ENCODE data around the gene GPATCH2. TPM values are rescaled to one million over a fixed set of nuclear protein-coding genes. Genes with fewer than 3 reads are reported as not detected.

The GPATCH2 gene
- polyA plus RNA-seq (12.3 and 17.1 TPM in 2 replicates), polyA minus RNA-seq (44.3 and 54.8 TPM in 2 replicates)

- no peaks in the 10 kb centered on the region for H3F3A ChIP-seq (ENCODE audit: insufficient read depth, low read length, poor library complexity, severe bottlenecking)
- no peaks in the 10 kb centered on the region for H3K27me3 ChIP-seq (ENCODE audit: insufficient read depth, low read depth, low read length)
- peak within 1 kb of the TSS; percentile 78 for H3K9ac ChIP-seq (ENCODE audit: low read length)
- peak within 1 kb of the TSS; percentile 91 for H2AFZ ChIP-seq (ENCODE audit: low read depth, low read length)
- TF ChIP-seq RAD21 (conservative IDR thresholded peaks at IDR 0.05) (peak; percentile 53), EZH2 (IDR thresholded peaks at IDR 0.05; ENCODE audit: borderline replicate concordance, insufficient read depth, low read length, poor library complexity, severe bottlenecking) (no peak), MXI1 (conservative IDR thresholded peaks at IDR 0.05; ENCODE audit: poor library complexity, severe bottlenecking) (peak; percentile 90), POLR2AphosphoS5 (IDR thresholded peaks at IDR 0.05) (peak; percentile 75), TAF1 (IDR thresholded peaks at IDR 0.05; ENCODE audit: low read depth) (peak; percentile 60), SMC3 (conservative IDR thresholded peaks at IDR 0.05; ENCODE audit: poor library complexity) (peak; percentile 55), REST (IDR thresholded peaks at IDR 0.05; ENCODE audit: borderline replicate concordance) (no peak), CTCF (IDR thresholded peaks at IDR 0.05; ENCODE audit: poor library complexity, severe bottlenecking) (peak; percentile 69), EP300 (conservative IDR thresholded peaks at IDR 0.05; ENCODE audit: poor library complexity, severe bottlenecking) (peak; percentile 49)
- peak within 1 kb of the TSS; percentile 78 for H3K27ac ChIP-seq (ENCODE audit: low read length)
- H3K9me3 ChIP-seq (ENCODE audit: low read length): no peaks in the 10 kb centered on the region
- H3K9me2 ChIP-seq (ENCODE audit: insufficient read depth, low read length): no peaks in the 10 kb centered on the region
- peaks cover 45% of the 10 kb centered on the region for H3K79me2 ChIP-seq (replicated peaks; ENCODE audit: insufficient read depth, low read length)
- H4K20me1 ChIP-seq (ENCODE audit: insufficient read depth): no peaks in the 10 kb centered on the region
- H3K4me3 ChIP-seq (ENCODE audit: low read length): peak within 1 kb of the TSS; percentile 78
- no peaks in the 10 kb centered on the region for H3K36me3 ChIP-seq (ENCODE audit: insufficient read depth, low read length)
- peak within 1 kb of the TSS; percentile 93 for H3K4me2 ChIP-seq (ENCODE audit: low read length)
These were observed at the start of gene GPATCH2, which contains the start of gene SPATA17 for GRCh38 chr1:217630711-217631591. GPATCH2 (minus strand) TSS chr1:217631090; CDS start chr1:217630971, 119 bp downstream. SPATA17 (plus strand) TSS chr1:217631344; CDS start chr1:217631379, 35 bp downstream.

- H3F3A ChIP-seq (ENCODE audit: insufficient read depth, low read length, poor library complexity, severe bottlenecking): no peaks in the 10 kb centered on the region
- H3K4me3 ChIP-seq (ENCODE audit: low read length): no peak overlapping the region
- TF ChIP-seq MXI1 (conservative IDR thresholded peaks at IDR 0.05; ENCODE audit: poor library complexity, severe bottlenecking): no peak
- TF ChIP-seq POLR2AphosphoS5 (IDR thresholded peaks at IDR 0.05): no peak
- TF ChIP-seq TAF1 (IDR thresholded peaks at IDR 0.05; ENCODE audit: low read depth): no peak
- no peak for TF ChIP-seq CTCF (IDR thresholded peaks at IDR 0.05; ENCODE audit: poor library complexity, severe bottlenecking)
- no peak for TF ChIP-seq EZH2 (IDR thresholded peaks at IDR 0.05; ENCODE audit: borderline replicate concordance, insufficient read depth, low read length, poor library complexity, severe bottlenecking)
- no peak for TF ChIP-seq SMC3 (conservative IDR thresholded peaks at IDR 0.05; ENCODE audit: poor library complexity)
- no peak for TF ChIP-seq REST (IDR thresholded peaks at IDR 0.05; ENCODE audit: borderline replicate concordance)
- no peak for TF ChIP-seq RAD21 (conservative IDR thresholded peaks at IDR 0.05)
- no peak for TF ChIP-seq EP300 (conservative IDR thresholded peaks at IDR 0.05; ENCODE audit: poor library complexity, severe bottlenecking)
- H3K4me2 ChIP-seq (ENCODE audit: low read length): no peak overlapping the region
- H3K79me2 ChIP-seq (replicated peaks; ENCODE audit: insufficient read depth, low read length): no peaks in the 10 kb centered on the region
- H3K9me3 ChIP-seq (ENCODE audit: low read length): no peaks in the 10 kb centered on the region
- H3K27me3 ChIP-seq (ENCODE audit: insufficient read depth, low read depth, low read length): no peaks in the 10 kb centered on the region
- H3K27ac ChIP-seq (ENCODE audit: low read length): no peak overlapping the region
- H3K36me3 ChIP-seq (ENCODE audit: insufficient read depth, low read length): no peaks in the 10 kb centered on the region
- H4K20me1 ChIP-seq (ENCODE audit: insufficient read depth): no peaks in the 10 kb centered on the region
- no peak overlapping the region for H2AFZ ChIP-seq (ENCODE audit: low read depth, low read length)
- no peaks in the 10 kb centered on the region for H3K9me2 ChIP-seq (ENCODE audit: insufficient read depth, low read length)
- H3K9ac ChIP-seq (ENCODE audit: low read length): no peak overlapping the region
These were observed 43.3 kb upstream of the GPATCH2 start for GRCh38 chr1:217674028-217674729.
